Measurements from ENCODE around the gene MEIS2. TPM values are rescaled to one million over a fixed set of nuclear protein-coding genes. Genes with fewer than 3 reads are reported as not detected.

Gene MEIS2
- total RNA-seq, 1 experiment from 2014 or later = 28.7 TPM

GRCh38 chr15:37122703-37123102 lies 22.4 kb upstream of the MEIS2 start:
- H3K4me3 Mint-ChIP-seq (ENCODE audit: unreplicated experiment) = no peak overlapping the region
- no peak for TF ChIP-seq CTCF (IDR thresholded peaks at IDR 0.05; ENCODE audit: insufficient read depth in 1 of 2, low read depth in 1 of 2, low read length in 1 of 2, severe bottlenecking in 1 of 2, unreplicated experiment in 1 of 2)
- H3K4me1 Mint-ChIP-seq (ENCODE audit: low read depth, unreplicated experiment) = no peaks in the 10 kb centered on the region
- intact Hi-C loops (cut with micrococcal nuclease; ENCODE audit: unreplicated experiment) = no loop called here
- Histone ChIP-seq H3K36me3 (ENCODE audit: control insufficient read depth, insufficient read depth, low read length) (no peaks in the 10 kb centered on the region), H3K9me3 (no peaks in the 10 kb centered on the region), H3K4me1 (no peaks in the 10 kb centered on the region), H3K27me3 (replicated peaks; ENCODE audit: control insufficient read depth, insufficient read depth, low read length) (no peaks in the 10 kb centered on the region), H3K4me3 (ENCODE audit: low read depth, low read length) (no peak overlapping the region)
- BruUV-seq (replicated peaks) = no TSS peak
- H3K27ac Mint-ChIP-seq (ENCODE audit: unreplicated experiment) = no peak overlapping the region
- ChIA-PET CTCF (no interaction called here), POLR2A (no interaction called here)
- DNase-seq = no peak
- no peaks in the 10 kb centered on the region for H3K9me3 Mint-ChIP-seq (ENCODE audit: unreplicated experiment)
- no peaks in the 10 kb centered on the region for H3K36me3 Mint-ChIP-seq (ENCODE audit: insufficient read depth, unreplicated experiment)
- no peaks in the 10 kb centered on the region for H3K27me3 Mint-ChIP-seq (ENCODE audit: insufficient read depth, unreplicated experiment)

- no peak overlapping the region for H3K27ac Mint-ChIP-seq (ENCODE audit: unreplicated experiment)
- H3K36me3 Mint-ChIP-seq (ENCODE audit: insufficient read depth, unreplicated experiment) = no peaks in the 10 kb centered on the region
- H3K9me3 Mint-ChIP-seq (ENCODE audit: unreplicated experiment) = no peaks in the 10 kb centered on the region
- no peak overlapping the region for H3K4me3 Mint-ChIP-seq (ENCODE audit: unreplicated experiment)
- DNase-seq = no peak
- no peaks in the 10 kb centered on the region for H3K36me3 ChIP-seq (ENCODE audit: control insufficient read depth, insufficient read depth, low read length)
- no peaks in the 10 kb centered on the region for H3K27me3 Mint-ChIP-seq (ENCODE audit: insufficient read depth, unreplicated experiment)
- intact Hi-C loops (cut with micrococcal nuclease; ENCODE audit: unreplicated experiment) = no loop called here
- BruUV-seq (replicated peaks) = no TSS peak
- ChIA-PET CTCF (no interaction called here), POLR2A (no interaction called here)
- H3K4me1 ChIP-seq = no peaks in the 10 kb centered on the region
- no peaks in the 10 kb centered on the region for H3K9me3 ChIP-seq
- no peaks in the 10 kb centered on the region for H3K27me3 ChIP-seq (replicated peaks; ENCODE audit: control insufficient read depth, insufficient read depth, low read length)
- no peak for TF ChIP-seq CTCF (IDR thresholded peaks at IDR 0.05; ENCODE audit: insufficient read depth in 1 of 2, low read depth in 1 of 2, low read length in 1 of 2, severe bottlenecking in 1 of 2, unreplicated experiment in 1 of 2)
- H3K4me3 ChIP-seq (ENCODE audit: low read depth, low read length) = no peak overlapping the region
- H3K4me1 Mint-ChIP-seq (ENCODE audit: low read depth, unreplicated experiment) = no peaks in the 10 kb centered on the region
Measured at GRCh38 chr15:37121492-37121891, 21.1 kb upstream of the MEIS2 start.

- Histone ChIP-seq H3K36me3 (ENCODE audit: control insufficient read depth, insufficient read depth, low read length) (no peaks in the 10 kb centered on the region), H3K27me3 (replicated peaks; ENCODE audit: control insufficient read depth, insufficient read depth, low read length) (no peaks in the 10 kb centered on the region), H3K9me3 (no peaks in the 10 kb centered on the region), H3K4me1 (no peaks in the 10 kb centered on the region), H3K4me3 (ENCODE audit: low read depth, low read length) (no peak overlapping the region)
- ChIA-PET CTCF (no interaction called here), POLR2A (no interaction called here)
- Mint-ChIP-seq H3K4me1 (ENCODE audit: low read depth, unreplicated experiment) (no peaks in the 10 kb centered on the region), H3K27me3 (ENCODE audit: insufficient read depth, unreplicated experiment) (no peaks in the 10 kb centered on the region), H3K36me3 (ENCODE audit: insufficient read depth, unreplicated experiment) (no peaks in the 10 kb centered on the region), H3K4me3 (ENCODE audit: unreplicated experiment) (no peak overlapping the region), H3K27ac (ENCODE audit: unreplicated experiment) (no peak overlapping the region), H3K9me3 (ENCODE audit: unreplicated experiment) (no peaks in the 10 kb centered on the region)
- TF ChIP-seq CTCF (IDR thresholded peaks at IDR 0.05; ENCODE audit: insufficient read depth in 1 of 2, low read depth in 1 of 2, low read length in 1 of 2, severe bottlenecking in 1 of 2, unreplicated experiment in 1 of 2) = no peak
- intact Hi-C loops (cut with micrococcal nuclease; ENCODE audit: unreplicated experiment) = no loop called here
- no TSS peak for BruUV-seq (replicated peaks)
- DNase-seq = no peak
Measured at GRCh38 chr15:37117030-37117429, 16.7 kb upstream of the MEIS2 start.

Measured in Caco-2 (cell line).